Activated T-cell treated with anti-CD3 and anti-CD28 coated beads, Interleukin-2, amount 50 U/mL, for 4 hours (primary cell): Measurements from ENCODE around the gene QSER1. TPM values are rescaled to one million over a fixed set of nuclear protein-coding genes. Genes with fewer than 3 reads are reported as not detected.
"Not testable (repeated sequence)": the region's sequence is repeated elsewhere in the genome, so short reads cannot be mapped to it uniquely, and the experiment has no call there.

Experiments
- ATAC-seq, 2 donors: fragments of 200-7000 bp; cut with Tn5 transposase; one replicate each; pipeline ENCODE4 v1.10.0; 2021
- DNase-seq: peaks from one replicate; pipeline ENCODE4 v3.0.0-alpha.2; 2020
- H3K27me3 Mint-ChIP-seq: one replicate; pipeline ENCODE4 v1.8.0; 2021; ENCODE audit warnings: low read depth, mixed read lengths
- H3K36me3 Mint-ChIP-seq: one replicate; pipeline ENCODE4 v1.8.0; 2022; ENCODE audit warnings: mixed read lengths; ENCODE audit not compliant: insufficient read depth
- H3K4me1 Mint-ChIP-seq: one replicate; pipeline ENCODE4 v1.8.0; 2021; ENCODE audit warnings: low read depth, mixed read lengths
- H3K4me3 Mint-ChIP-seq: one replicate; pipeline ENCODE4 v1.8.0; 2021; ENCODE audit warnings: mild to moderate bottlenecking, moderate library complexity, mixed read lengths
- H3K9me3 Mint-ChIP-seq: one replicate; pipeline ENCODE4 v1.8.0; 2021; ENCODE audit warnings: mixed read lengths
- total RNA-seq, 3 donors: library from RNA; stranded (reverse); gene quantifications; one replicate each; pipeline ENCODE4 v1.2.1, GENCODE V29; 2021

Gene QSER1
- 10 to 100 TPM in 1 of 3 donors, 1 to 10 TPM in 2; 9.0 to 10.4 (median 9.2) TPM for total RNA-seq

DNA sequence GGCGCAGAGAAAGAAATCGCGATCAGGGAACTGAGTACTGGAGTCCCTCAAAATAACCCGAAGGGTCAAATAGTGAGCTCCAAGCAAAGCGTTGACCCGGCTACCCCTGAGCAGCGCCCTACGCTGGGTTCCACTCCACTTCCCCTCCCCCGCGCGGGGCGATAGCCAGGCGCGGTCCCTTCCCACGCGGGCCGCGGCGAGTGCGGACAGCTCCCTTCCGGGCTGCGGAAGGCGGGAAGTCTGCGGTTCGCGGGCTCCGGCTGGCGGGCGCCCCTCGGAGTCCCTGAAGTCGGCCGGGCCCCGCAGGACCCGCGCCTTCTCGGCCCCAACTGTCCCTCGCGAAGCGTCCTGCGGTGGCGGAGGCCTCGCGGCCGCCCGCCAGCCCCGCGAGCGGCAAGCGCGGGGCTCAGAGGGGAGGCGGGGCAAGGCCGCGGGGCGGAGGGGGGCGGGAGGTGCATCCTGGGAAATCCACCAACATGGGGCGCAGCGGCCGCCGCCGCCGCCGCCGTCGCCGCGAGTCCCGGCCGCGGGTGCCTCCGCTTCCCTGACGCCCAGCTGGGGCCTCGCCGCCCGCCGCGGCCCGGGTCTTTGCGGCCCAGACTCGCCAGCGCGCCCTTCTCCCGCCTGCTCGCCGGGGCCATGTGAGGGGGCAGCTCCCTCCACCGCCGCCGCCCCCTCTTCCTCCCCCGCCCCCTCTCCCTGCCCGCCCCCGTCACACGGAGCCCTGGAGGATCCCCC, at the start of gene QSER1:
QSER1 (plus strand) TSS at position 457 of the 738 bp plus-strand sequence. CDS start 315 bp downstream, outside the sequence.
- ATAC-seq (peak; percentile 76 to 81), DNase-seq (peak; percentile 66)
- no peaks in the 10 kb centered on the region for H3K27me3 Mint-ChIP-seq
- no peaks in the 10 kb centered on the region for H3K9me3 Mint-ChIP-seq
- H3K4me3 Mint-ChIP-seq = peak within 1 kb of the TSS; percentile 95
- peaks cover 29% of the 10 kb centered on the region for H3K4me1 Mint-ChIP-seq
- no peaks in the 10 kb centered on the region for H3K36me3 Mint-ChIP-seq

DNA sequence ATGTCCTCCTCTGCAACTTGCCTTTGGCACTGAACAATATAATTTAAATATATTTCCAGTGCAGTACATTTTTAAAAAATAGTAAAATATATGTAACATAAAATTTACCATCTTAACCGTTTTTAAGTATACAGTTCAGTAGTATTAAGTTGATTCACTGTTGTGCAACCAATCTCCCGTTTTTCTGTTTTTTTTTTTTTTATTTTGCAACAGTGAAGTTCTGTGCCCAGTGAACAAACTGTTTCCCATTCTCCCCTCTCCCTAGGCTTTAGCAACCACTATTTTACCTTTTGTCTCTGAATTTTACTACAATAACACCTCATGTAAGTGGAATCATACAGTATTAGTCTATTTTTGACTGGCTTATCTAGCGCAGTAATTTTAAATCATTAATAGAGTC, 49.1 kb upstream of the QSER1 start:
- ATAC-seq (no peak), DNase-seq (no peak)
- peaks cover 14% of the 10 kb centered on the region for H3K27me3 Mint-ChIP-seq
- H3K4me3 Mint-ChIP-seq = no peak overlapping the region
- peaks cover 6% of the 10 kb centered on the region for H3K9me3 Mint-ChIP-seq
- no peaks in the 10 kb centered on the region for H3K4me1 Mint-ChIP-seq
- H3K36me3 Mint-ChIP-seq = no peaks in the 10 kb centered on the region

DNA sequence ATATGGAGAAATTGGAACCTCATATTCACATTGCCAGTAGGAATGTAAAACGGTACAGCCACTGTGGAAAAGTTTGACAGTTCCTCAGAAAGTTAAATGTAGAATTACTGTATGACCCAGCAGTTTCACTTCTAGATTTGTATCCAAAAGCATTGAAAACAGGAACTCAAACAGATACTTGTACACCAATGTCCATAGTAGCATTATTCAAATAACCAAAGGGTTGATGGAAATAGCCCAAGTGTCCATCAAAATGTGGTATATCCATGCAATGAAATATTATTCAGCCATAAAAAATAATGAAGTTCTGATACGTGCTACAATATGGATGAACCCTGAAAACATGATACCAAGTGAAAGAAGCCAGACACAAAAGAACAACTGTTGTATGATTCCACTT, 45.1 kb upstream of the QSER1 start:
- Mint-ChIP-seq H3K4me1 (no peaks in the 10 kb centered on the region), H3K4me3 (no peak overlapping the region), H3K9me3 (peaks cover 6% of the 10 kb centered on the region), H3K27me3 (peaks cover 9% of the 10 kb centered on the region), H3K36me3 (no peaks in the 10 kb centered on the region)
- DNase-seq (no peak), ATAC-seq (no peak)

DNA sequence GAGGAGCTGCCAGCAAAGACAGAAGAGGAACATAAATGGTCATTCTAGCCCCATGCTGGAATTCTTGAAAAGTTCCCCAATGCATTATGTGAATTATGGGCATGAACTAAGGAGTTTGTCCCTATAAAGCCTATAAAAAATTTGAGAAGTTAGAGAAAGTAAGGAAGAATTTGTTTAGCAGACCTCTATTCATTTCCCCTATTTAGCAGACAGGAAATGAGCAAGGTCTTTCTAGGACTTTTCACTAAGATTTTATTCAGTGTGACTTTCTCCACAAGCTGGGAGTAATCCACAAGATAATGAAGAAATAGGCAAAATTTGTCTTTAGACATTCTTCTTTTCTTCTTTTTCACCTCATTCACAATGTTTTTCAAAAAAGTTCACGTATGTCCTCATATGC, 42.9 kb upstream of the QSER1 start:
- DNase-seq (no peak), ATAC-seq (no peak)
- Mint-ChIP-seq H3K9me3 (peaks cover 6% of the 10 kb centered on the region), H3K36me3 (no peaks in the 10 kb centered on the region), H3K27me3 (peaks cover 9% of the 10 kb centered on the region), H3K4me1 (no peaks in the 10 kb centered on the region), H3K4me3 (no peak overlapping the region)

DNA sequence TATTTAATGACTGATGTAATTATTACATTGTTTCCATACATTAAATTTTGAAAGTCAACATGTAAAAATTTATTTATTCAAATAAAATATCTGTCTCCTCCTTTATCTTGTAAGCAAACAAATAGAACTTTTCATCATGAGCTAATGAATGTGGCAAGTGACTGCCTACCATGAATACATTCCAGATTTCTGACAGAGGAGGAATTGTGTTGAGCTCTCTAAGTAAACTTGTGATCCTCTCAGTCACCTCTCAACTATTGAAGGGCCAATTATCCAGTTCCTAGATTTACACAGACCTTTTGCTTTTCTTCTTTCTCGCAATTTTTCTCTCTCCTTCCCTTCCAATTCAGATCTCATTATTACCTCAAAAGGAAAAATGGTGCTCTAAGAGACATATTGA, 41.4 kb upstream of the QSER1 start:
- no peak overlapping the region for H3K4me3 Mint-ChIP-seq
- H3K4me1 Mint-ChIP-seq = no peaks in the 10 kb centered on the region
- ATAC-seq = no peak
- peaks cover 6% of the 10 kb centered on the region for H3K9me3 Mint-ChIP-seq
- no peaks in the 10 kb centered on the region for H3K36me3 Mint-ChIP-seq
- DNase-seq = no peak
- H3K27me3 Mint-ChIP-seq = peaks cover 5% of the 10 kb centered on the region

DNA sequence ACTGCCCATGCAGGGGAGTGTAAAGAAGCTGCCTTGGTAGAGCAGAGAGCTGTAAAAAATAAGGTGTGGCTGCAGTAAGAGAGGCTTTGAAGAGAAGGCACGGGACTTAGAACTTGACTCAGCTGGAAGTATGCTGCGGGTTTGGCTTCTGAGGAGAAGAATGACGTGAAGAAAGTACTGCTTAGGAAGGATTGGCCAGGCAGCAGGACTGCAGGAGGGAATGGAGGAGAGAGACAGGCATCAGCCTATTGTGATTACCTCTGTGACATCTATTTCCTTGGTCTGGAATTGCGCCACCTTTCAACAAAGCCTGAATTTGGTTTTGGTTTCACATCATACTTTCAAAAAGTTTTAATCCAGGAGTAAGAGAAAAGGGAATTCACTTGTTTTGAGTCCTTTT, 40.4 kb upstream of the QSER1 start:
- DNase-seq (no peak), ATAC-seq (no peak)
- Mint-ChIP-seq H3K9me3 (peaks cover 6% of the 10 kb centered on the region), H3K4me1 (no peaks in the 10 kb centered on the region), H3K4me3 (no peak overlapping the region), H3K36me3 (no peaks in the 10 kb centered on the region), H3K27me3 (peaks cover 5% of the 10 kb centered on the region)

DNA sequence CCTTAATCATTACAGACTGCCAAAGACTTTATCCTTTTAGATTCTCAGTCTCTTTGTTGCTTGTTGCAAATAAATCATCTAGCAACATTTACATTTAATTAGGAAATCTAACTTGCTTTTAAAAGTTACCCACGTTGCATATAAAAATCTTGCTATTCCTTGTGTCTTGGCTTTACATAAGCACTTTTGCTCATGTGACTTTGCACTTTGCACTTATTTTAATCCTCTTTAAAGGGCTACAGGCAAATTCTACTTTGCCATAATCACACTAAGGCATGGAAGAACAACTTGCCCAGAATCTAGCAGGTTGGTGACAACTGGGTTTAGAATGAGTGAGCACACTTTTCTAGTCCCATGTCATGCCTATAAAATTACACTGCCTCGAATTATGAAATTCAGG, 37.0 kb upstream of the QSER1 start:
- Mint-ChIP-seq H3K4me3 (no peak overlapping the region), H3K27me3 (peaks cover 5% of the 10 kb centered on the region), H3K4me1 (no peaks in the 10 kb centered on the region), H3K9me3 (no peaks in the 10 kb centered on the region), H3K36me3 (no peaks in the 10 kb centered on the region)
- ATAC-seq = no peak
- DNase-seq = no peak

DNA sequence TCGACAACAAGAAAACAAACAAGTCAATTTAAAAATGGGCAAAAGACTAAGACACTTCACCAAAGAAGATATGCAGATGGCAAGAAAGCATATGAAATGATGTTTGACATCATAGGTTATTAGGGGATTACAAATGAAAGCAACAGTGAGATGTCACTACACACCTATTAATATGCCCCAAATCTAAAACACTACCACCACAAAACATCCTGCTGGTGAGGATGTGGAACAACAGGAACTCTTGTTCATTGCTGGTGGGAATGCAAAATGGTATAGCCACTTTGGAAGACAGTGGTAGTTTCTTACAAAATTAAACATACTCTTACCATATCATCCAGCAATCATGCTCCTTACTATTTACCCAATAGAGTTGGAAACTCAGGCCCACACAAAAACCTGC, 33.9 kb upstream of the QSER1 start:
- no peaks in the 10 kb centered on the region for H3K9me3 Mint-ChIP-seq
- ATAC-seq (no peak), DNase-seq (no peak)
- no peaks in the 10 kb centered on the region for H3K4me1 Mint-ChIP-seq
- peaks cover 11% of the 10 kb centered on the region for H3K27me3 Mint-ChIP-seq
- no peaks in the 10 kb centered on the region for H3K36me3 Mint-ChIP-seq
- no peak overlapping the region for H3K4me3 Mint-ChIP-seq

DNA sequence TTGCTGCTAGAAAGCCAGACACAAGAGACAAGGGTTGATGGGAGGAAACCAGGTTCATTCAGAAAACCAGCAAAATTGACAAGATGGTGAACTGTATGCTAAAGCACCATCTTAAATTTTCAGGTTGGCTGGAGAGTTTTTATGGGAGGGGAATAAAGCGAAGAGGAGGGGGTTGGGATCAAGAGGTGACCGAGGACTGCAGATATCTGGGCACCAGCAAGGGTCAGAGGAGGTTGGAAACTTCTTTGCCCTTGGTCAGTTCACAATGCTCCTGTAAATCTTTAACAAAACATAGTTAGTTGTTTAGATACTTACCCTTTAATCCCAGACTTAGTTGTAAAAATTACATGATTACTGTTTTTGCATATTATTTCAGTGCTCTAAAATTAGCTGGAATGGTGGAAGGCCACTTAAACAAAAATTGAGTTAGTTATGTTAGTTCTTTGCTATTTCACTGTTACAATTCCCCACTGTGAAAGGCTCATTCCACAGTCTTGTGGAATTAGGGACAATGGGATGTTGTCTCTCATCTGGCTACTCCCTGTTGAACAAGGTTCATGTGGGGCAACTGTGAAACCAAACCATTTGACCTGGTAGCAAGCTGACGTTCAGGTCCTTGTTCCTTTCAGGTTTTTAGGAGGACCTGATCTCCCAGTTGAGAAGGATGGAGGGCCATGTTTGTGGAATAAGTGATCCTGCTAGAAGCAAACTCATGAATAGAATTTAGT, 30.6 kb upstream of the QSER1 start:
- DNase-seq (no peak), ATAC-seq (no peak)
- H3K9me3 Mint-ChIP-seq = no peaks in the 10 kb centered on the region
- H3K4me3 Mint-ChIP-seq = no peak overlapping the region
- H3K27me3 Mint-ChIP-seq = peaks cover 20% of the 10 kb centered on the region
- no peaks in the 10 kb centered on the region for H3K36me3 Mint-ChIP-seq
- H3K4me1 Mint-ChIP-seq = no peaks in the 10 kb centered on the region

DNA sequence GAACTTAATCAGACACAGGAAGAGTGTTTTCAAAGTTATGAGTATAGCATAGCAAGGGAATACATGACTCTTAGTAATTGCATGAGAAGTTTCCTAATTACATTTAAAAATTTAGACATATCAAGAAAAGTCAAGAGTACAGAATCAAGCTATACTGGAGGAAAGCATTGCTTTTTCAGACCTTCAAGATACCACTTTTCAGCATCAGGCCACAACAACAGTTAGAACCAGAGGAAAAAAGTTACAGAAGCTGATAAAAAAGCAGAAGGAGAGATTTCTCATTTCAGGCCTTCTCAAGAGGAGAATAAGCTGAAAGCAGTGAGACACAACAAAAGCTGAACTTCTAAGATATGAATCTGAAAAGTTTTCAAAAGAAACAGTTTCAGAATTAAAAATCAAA, 28.1 kb upstream of the QSER1 start:
- Mint-ChIP-seq H3K9me3 (no peaks in the 10 kb centered on the region), H3K4me1 (no peaks in the 10 kb centered on the region), H3K36me3 (no peaks in the 10 kb centered on the region), H3K27me3 (peaks cover 15% of the 10 kb centered on the region), H3K4me3 (no peak overlapping the region)
- DNase-seq (no peak), ATAC-seq (no peak)

DNA sequence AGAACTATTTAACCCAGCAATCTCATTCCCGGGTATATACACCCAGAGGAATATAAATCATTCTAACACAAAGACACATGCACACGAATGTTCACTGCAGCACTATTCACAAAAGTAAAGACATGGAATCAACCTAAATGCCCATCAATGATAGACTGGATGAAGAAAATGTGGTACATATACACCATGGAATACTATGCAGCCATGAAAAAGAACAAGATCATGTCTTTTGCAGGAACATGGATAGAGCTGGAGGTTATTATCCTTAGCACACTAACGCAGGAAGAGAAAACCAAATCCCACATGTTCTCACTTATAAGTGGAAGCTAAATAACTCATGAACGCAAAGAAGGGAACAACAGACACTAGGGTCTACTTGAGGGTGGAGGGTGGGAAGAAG, 23.9 kb upstream of the QSER1 start:
- H3K36me3 Mint-ChIP-seq, DNase-seq, H3K4me3 Mint-ChIP-seq, H3K4me1 Mint-ChIP-seq, H3K9me3 Mint-ChIP-seq, ATAC-seq: not testable (repeated sequence)
- H3K27me3 Mint-ChIP-seq = peaks cover 14% of the 10 kb centered on the region

DNA sequence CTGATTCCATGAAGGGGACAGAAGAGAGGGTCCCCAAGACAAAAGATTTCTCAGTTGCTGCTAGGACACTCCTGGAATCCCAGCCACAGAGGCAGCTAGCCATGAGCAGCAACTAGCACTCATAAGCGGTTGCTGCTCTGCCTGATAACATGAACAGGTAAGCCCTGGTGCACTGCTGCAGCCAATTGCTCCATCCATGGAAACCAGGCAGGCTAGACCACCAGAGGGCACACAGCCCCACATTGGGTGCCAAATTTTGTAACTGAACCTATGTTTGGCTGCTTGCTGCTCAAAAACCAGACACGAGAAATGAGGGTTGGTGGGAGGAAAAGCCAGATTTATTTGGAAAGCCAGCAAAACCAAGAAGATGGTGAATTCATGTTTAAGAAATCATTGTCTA, 21.9 kb upstream of the QSER1 start:
- Mint-ChIP-seq H3K36me3 (no peaks in the 10 kb centered on the region), H3K4me1 (no peaks in the 10 kb centered on the region), H3K4me3 (no peak overlapping the region), H3K27me3 (peaks cover 17% of the 10 kb centered on the region), H3K9me3 (no peaks in the 10 kb centered on the region)
- ATAC-seq (peak in 1 of 2 donors; percentile 54), DNase-seq (peak; percentile 24)

DNA sequence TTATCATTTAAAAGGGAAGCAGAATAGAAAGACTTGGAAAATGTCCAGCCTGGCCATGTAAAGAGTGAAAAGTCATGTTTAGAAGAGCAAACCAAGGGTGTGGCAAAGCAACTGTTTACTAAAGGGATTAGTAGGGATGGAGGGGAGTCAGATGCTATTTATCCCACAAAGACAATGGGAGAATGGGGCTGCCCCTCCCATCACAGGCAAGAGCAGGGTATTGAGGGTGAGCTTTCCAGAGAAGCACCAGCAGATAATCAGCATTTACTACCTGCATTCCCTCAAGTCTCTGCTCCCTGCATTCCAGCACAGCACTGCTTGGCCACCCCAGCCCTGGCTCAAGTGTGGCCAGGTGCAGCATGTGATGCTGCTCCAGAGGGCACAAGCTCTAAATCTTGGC, 18.5 kb upstream of the QSER1 start:
- ATAC-seq = no peak
- H3K4me1 Mint-ChIP-seq = no peaks in the 10 kb centered on the region
- peaks cover 19% of the 10 kb centered on the region for H3K27me3 Mint-ChIP-seq
- DNase-seq = no peak
- no peaks in the 10 kb centered on the region for H3K9me3 Mint-ChIP-seq
- H3K36me3 Mint-ChIP-seq = no peaks in the 10 kb centered on the region
- no peak overlapping the region for H3K4me3 Mint-ChIP-seq

DNA sequence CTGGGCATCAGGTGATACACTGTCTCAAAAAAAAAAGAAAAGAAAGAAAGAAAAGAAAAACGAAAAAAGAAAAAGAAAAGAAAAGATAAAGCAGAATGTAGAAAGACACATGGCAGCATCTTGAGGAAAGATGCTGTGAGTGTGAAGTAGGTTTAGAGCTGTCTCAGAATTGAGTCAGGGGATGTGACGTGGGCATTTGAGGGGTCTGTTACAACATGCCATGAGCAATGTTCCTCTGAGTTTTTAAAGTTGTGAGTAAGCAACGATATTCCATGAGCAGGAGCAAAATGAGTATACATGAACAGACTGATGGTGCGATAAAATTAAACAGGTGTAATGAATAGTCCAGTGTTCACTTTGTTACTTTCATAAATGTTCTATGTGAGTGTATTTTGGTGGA, 11.3 kb upstream of the QSER1 start:
- H3K9me3 Mint-ChIP-seq = no peaks in the 10 kb centered on the region
- H3K27me3 Mint-ChIP-seq = peaks cover 11% of the 10 kb centered on the region

DNA sequence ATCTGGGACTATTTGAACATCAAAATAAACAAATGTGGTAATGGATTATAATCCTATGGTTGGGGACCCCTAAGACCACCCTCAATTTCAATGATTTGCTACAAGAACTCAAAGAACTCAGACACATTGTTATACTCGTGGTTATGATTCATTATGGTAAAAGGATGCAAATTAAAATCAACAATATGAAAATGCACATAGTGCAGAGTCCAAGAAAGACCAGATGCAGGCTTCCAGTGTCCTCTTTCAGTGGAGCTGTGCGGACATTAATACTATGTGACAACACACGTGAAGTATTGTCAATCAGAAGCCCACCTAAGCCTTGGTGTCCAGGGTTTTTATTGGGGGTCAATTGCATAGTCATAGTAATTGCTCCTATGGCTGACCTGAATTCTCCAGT, 9.2 kb upstream of the QSER1 start:
- DNase-seq (no peak), ATAC-seq (no peak)
- H3K4me1 Mint-ChIP-seq = no peaks in the 10 kb centered on the region
- no peaks in the 10 kb centered on the region for H3K36me3 Mint-ChIP-seq
- H3K27me3 Mint-ChIP-seq = peaks cover 6% of the 10 kb centered on the region
- no peaks in the 10 kb centered on the region for H3K9me3 Mint-ChIP-seq
- no peak overlapping the region for H3K4me3 Mint-ChIP-seq

More for the DNA sequence above, 11.3 kb upstream of the QSER1 start:
- DNase-seq = no peak
- Mint-ChIP-seq H3K4me1 (no peaks in the 10 kb centered on the region), H3K36me3 (no peaks in the 10 kb centered on the region), H3K4me3 (no peak overlapping the region)
- no peak for ATAC-seq
